ENCODE data around the gene SEL1L2. TPM values are rescaled to one million over a fixed set of nuclear protein-coding genes. Genes with fewer than 3 reads are reported as not detected.

SEL1L2 gene
- total RNA-seq, 1 experiment from 2014 or later, result not detected

DNA sequence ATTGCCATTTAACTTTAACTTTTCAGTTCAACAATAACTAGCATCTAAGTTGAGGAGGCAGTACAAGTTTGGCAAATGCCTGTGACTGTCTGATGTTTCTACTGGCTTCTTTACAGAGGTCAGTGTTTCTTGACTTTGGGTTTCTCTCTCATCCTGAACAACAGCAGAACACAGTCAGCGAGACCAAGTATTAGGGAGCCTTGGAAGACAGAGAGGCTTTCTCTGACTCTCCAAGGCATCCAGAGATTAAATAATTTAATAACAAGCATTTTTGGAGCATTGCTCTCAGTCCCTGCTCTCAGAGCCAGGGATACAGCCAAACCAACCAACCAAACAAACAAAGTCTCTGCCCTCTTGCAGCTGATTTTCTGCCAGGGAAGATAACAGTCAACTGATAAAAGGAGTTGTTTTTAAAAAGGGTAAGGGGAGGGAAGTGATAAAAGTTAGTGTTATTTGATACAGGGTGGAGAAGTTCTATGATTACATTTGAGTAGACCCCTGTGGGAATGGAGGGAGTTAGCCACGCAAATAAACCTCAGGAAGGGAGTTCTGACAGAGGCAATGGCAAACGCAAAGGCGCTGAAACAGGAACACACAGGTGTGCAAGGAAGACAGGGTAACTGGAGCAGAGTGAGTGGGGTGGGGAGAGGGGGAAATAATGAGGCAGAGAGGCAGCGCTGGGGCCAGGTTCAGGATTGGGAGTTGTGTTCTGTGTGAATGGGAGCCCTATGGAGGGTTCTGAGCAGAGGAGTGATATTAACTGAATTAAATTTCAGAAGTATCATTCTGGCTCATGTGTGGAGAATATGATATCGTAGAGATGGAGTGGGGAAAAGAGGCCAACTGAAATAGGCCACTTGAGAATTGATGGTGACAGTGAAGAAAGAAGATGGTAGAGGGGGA lies 55.2 kb downstream of the SEL1L2 start:
- no peak for DNase-seq (ENCODE audit: extremely low read depth, low read depth)

GRCh38 chr20:13930281-13930680 lies 60.1 kb downstream of the SEL1L2 start:
- DNase-seq (ENCODE audit: extremely low read depth, low read depth), result no peak

DNA sequence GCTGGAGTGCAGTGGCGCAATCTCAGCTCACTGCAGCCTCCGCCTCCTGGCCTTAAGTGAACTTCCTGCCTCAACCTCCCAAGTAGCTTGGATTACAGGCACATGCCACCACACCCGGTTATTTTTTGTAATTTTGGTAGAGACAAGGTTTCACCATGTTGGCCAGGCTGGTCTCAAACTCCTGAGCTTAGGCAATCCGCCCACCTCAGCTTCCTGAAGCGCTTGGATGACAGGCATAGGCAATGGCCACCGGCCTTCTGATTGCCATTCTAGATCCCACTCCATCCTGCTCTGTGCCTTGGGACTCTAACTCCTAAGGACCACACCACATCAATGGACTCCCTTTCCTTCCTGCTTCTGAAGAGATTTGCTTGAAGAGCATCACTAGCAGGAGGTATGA lies 60.6 kb downstream of the SEL1L2 start:
- no peak for DNase-seq (ENCODE audit: extremely low read depth, low read depth)

- no peak for DNase-seq (ENCODE audit: extremely low read depth, low read depth)
Observed at GRCh38 chr20:13928901-13929300, 61.5 kb downstream of the SEL1L2 start.

DNA sequence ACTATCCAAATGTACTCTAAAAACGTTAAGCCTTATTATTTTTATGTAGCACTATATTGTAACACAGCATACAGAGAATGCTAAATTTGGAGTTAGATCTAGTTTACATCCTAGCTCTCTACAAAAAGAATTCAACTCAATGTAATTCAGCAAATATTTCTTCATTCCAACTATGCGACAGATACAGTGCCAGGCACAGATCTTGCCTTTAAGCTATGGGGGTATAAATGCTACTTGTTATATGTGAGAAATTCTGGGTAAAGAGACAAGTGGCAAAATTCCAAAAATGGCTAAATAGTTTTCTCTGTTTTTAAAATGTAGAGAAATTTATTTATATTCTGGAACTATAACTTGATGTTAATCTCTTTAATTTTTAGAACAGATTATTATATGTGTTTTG lies 63.2 kb downstream of the SEL1L2 start:
- DNase-seq (ENCODE audit: extremely low read depth, low read depth), result no peak

DNA sequence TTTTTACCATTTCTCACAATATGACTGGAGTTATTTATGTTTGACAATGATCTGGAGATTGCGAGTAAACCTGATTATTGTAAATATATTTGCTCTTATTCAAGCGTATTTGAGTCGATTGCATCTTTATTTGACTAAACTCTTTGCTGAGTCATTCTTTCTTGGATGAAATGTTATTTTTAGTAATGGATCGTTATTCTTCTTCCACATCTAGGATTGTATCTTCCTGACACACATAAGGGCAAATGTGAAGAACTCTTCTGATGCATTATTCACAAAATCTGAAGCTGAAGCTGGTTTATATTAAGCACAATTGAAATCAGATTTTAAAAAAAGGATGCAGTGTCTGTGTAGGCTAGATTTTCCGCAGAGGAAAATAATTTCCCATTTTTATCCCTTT lies 68.2 kb downstream of the SEL1L2 start:
- peak; percentile 23 for DNase-seq (ENCODE audit: extremely low read depth, low read depth)

- no peak for DNase-seq (ENCODE audit: extremely low read depth, low read depth)
Observed at GRCh38 chr20:13915284-13915683, 75.1 kb downstream of the SEL1L2 start.

GRCh38 chr20:13913572-13913971 lies 76.8 kb downstream of the SEL1L2 start:
- no peak for DNase-seq (ENCODE audit: extremely low read depth, low read depth)

GRCh38 chr20:13913131-13913530 lies 77.3 kb downstream of the SEL1L2 start:
- no peak for DNase-seq (ENCODE audit: extremely low read depth, low read depth)

- no peak for DNase-seq (ENCODE audit: extremely low read depth, low read depth)
Observed at GRCh38 chr20:13910492-13910891, 79.9 kb downstream of the SEL1L2 start.

DNA sequence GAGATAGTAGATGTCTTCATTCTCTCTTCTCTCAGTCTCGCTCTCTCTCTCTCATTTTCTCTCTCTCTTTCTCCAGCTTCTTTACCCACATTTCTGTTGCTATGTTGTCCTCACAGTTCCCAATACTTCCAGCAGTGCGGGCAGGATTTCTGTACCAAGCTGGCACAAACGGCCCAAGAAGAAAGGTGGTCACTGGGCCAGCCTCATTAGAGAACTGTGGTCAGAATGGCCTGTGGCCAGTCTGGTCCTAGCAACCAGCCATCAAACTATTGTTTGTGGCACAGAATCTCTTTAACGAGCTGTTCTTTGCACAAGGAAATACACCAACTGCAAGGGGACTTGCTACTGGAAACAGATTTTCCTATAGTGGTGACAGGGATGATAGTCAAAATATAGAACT lies 81.3 kb downstream of the SEL1L2 start:
- DNase-seq (ENCODE audit: extremely low read depth, low read depth), result no peak

DNA sequence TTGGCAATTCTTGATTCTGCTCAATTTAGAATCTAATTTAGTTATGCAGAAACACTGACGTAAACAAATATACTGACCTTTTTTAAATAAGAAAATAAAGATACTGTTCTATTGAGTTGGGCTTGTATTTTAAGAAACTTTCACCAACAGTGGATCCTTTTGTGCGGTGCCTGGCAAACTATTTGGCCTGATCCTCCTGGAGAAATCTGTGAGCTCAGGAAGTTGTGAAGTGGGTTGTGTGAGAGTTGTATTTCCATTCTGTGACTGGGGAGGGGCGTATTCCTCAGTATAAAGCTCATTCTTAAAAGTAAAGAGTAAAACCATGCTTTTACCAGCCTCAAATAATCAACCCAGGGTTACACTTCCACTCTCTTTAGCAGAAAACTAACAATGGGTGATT lies 85.6 kb downstream of the SEL1L2 start:
- DNase-seq (ENCODE audit: extremely low read depth, low read depth), result no peak

- no peak for DNase-seq (ENCODE audit: extremely low read depth, low read depth)
Observed at GRCh38 chr20:13900496-13900895, 89.9 kb downstream of the SEL1L2 start.

- DNase-seq (ENCODE audit: extremely low read depth, low read depth), result peak; percentile 30
Observed at GRCh38 chr20:13898012-13898612, 92.3 kb downstream of the SEL1L2 start.

DNA sequence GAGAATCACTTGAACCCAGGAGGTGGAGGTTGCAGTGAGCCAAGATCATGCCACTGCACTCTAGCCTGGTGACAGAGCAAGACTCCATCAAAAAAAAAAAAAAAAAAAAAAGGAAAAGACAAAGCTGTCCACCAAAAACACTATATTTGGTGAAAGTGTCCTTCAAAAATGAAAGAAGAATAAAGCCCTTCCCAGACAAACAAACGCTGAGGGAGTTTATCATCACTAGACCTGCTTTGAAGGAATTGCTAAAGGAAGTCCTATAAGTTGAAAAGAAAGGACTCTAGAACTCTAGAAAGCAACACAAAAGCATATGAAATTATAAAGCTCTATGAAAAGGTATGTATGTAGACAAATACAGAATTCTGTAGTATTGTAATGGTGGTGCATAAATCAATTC lies 98.8 kb downstream of the SEL1L2 start:
- no peak for DNase-seq (ENCODE audit: extremely low read depth, low read depth)

- DNase-seq (ENCODE audit: extremely low read depth, low read depth), result no peak
Observed at GRCh38 chr20:13884803-13885202, 105.6 kb downstream of the SEL1L2 start.

- DNase-seq (ENCODE audit: extremely low read depth, low read depth), result no peak
Observed at GRCh38 chr20:13883425-13883824, 107.0 kb downstream of the SEL1L2 start.

- DNase-seq (ENCODE audit: extremely low read depth, low read depth), result no peak
Observed at GRCh38 chr20:13878566-13878965, 111.8 kb downstream of the SEL1L2 start.

DNA sequence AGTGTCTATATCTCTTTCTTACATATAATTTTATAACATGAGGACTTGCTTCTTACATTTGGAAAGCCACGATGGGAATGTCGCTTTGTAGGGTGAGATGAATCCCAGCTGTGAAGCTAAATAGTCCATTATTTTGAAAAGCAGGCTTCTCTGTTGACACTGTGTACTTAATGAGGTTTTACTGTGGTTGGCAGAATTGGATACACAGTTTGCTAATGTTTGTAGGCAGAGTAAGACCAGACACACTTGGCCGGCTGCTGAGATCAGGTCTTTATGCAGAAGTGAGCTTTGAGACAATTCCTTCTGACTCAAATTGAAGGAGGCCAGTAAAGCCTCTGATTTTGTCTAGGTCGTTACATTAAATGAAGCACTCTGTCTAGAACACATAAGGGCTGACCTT lies 112.6 kb downstream of the SEL1L2 start:
- no peak for DNase-seq (ENCODE audit: extremely low read depth, low read depth)

- no peak for DNase-seq (ENCODE audit: extremely low read depth, low read depth)
Observed at GRCh38 chr20:13875265-13875811, 115.1 kb downstream of the SEL1L2 start.

- no peak for DNase-seq (ENCODE audit: extremely low read depth, low read depth)
Observed at GRCh38 chr20:13874394-13875157, 115.8 kb downstream of the SEL1L2 start.

Measured in NCI-H460 (cell line).